A549 (cell line): ENCODE measurements around the gene DACT2. TPM values are rescaled to one million over a fixed set of nuclear protein-coding genes. Genes with fewer than 3 reads are reported as not detected.

ENCODE experiments used
- ATAC-seq, 2 experiments: fragments of 200-7000 bp in 1 of 2; fragments of >200 bp in 1 of 2; cut with Nextera tagmentation in 1 of 2; cut with Tn5 transposase in 1 of 2; 3 replicates each; pipeline versions ENCODE4 v1.8.0 to v1.9.1; 2018 to 2020; ENCODE audit warnings: mild to moderate bottlenecking in 1 of 2, moderate library complexity in 1 of 2
- CTCF ChIA-PET: fragments of 300-600 bp; sonication (Branson Sonifier 250); formaldehyde crosslinking; extraction: SDS; loops from one replicate; lab custom pipeline; 2021; ENCODE audit warnings: antibody characterized with exemption, inconsistent platforms; lab: Yijun Ruan, JAX
- POLR2A ChIA-PET: fragments of 350-600 bp; formaldehyde crosslinking; extraction: SDS; loops from one replicate; lab custom pipeline; 2021; ENCODE audit warnings: antibody characterized with exemption, inconsistent platforms; lab: Yijun Ruan, JAX
- DNase-seq, 2 experiments: peaks; one replicate each; pipeline versions ENCODE4 v3.0.0 to v3.0.0-alpha.2; 2011 to 2016; ENCODE audit warnings: low read depth in 1 of 2, low spot score in 1 of 2
- FAIRE-seq: peaks from 2 replicates; lab custom pipeline; 2011; peaks lifted over from hg19 to GRCh38; lab: Jason Lieb, UNC
- H3K27ac ChIP-seq, 2 experiments: fragments of >200 bp; sonication (Bioruptor Twin); formaldehyde crosslinking; 3 replicates each; pipeline ENCODE4 v1.5.1; 2016 to 2017
- H3K4me1 ChIP-seq: fragments of >200 bp; sonication (Bioruptor Twin); formaldehyde crosslinking; 3 replicates; pipeline ENCODE4 v1.6.1; 2016
- H3K4me2 ChIP-seq: fragments of >200 bp; sonication (Bioruptor Twin); formaldehyde crosslinking; 3 replicates; pipeline ENCODE4 v1.6.1; 2016
- H3K4me3 ChIP-seq: fragments of >200 bp; sonication (Bioruptor Twin); formaldehyde crosslinking; 3 replicates; pipeline ENCODE4 v1.5.1; 2016
- H3K9me3 ChIP-seq: fragments of >200 bp; sonication (Bioruptor Twin); formaldehyde crosslinking; 3 replicates; pipeline ENCODE4 v1.6.1; 2016
- CBX2 ChIP-seq: fragments of 200-600 bp; sonication (generic); IDR thresholded peaks from 2 replicates; pipeline ENCODE4 v1.6.1; 2016; ENCODE audit warnings: low read depth, mild to moderate bottlenecking, borderline replicate concordance
- CEBPB ChIP-seq, 2 experiments: fragments of >200 bp in 1 of 2; sonication (Bioruptor Twin) in 1 of 2; formaldehyde crosslinking in 1 of 2; IDR thresholded peaks; 2 replicates each; pipeline ENCODE4 v1.6.1; 2012 to 2016
- CHD4 ChIP-seq: fragments of 200-600 bp; sonication (generic); IDR thresholded peaks from 2 replicates; pipeline ENCODE4 v1.6.1; 2016; ENCODE audit warnings: antibody characterized with exemption, mild to moderate bottlenecking, borderline replicate concordance
- FOSB ChIP-seq: fragments of 250-450 bp; sonication (Bioruptor Pico); IDR thresholded peaks from 2 replicates; pipeline ENCODE4 v1.5.0; 2020; ENCODE audit warnings: mild to moderate bottlenecking, moderate library complexity
- FOXS1 ChIP-seq: fragments of 250-450 bp; sonication (Bioruptor Pico); IDR thresholded peaks from 2 replicates; pipeline ENCODE4 v1.5.0; 2020; ENCODE audit warnings: mild to moderate bottlenecking, moderate library complexity
- GATA3 ChIP-seq: IDR thresholded peaks from 2 replicates; pipeline ENCODE4 v1.6.1; 2012; ENCODE audit warnings: borderline replicate concordance
- HMGXB4 ChIP-seq: fragments of 250-450 bp; sonication (Bioruptor Pico); IDR thresholded peaks from 2 replicates; pipeline ENCODE4 v1.5.0; 2021; ENCODE audit warnings: mild to moderate bottlenecking, moderate library complexity, borderline replicate concordance
- HOXB5 ChIP-seq: fragments of 250-450 bp; sonication (Bioruptor Pico); IDR thresholded peaks from 2 replicates; pipeline ENCODE4 v1.5.0; 2020; ENCODE audit warnings: mild to moderate bottlenecking, moderate library complexity
- KDM1A ChIP-seq: fragments of 200-600 bp; sonication (generic); IDR thresholded peaks from 2 replicates; pipeline ENCODE4 v1.6.1; 2016; ENCODE audit warnings: low read depth, mild to moderate bottlenecking
- NR3C1 ChIP-seq: fragments of >200 bp; sonication (Bioruptor Twin); formaldehyde crosslinking; IDR thresholded peaks from 3 replicates; pipeline ENCODE4 v1.6.1; 2017
- PBX3 ChIP-seq: IDR thresholded peaks from 2 replicates; pipeline ENCODE4 v1.6.1; 2012
- PHF8 ChIP-seq: fragments of 200-600 bp; sonication (generic); IDR thresholded peaks from 2 replicates; pipeline ENCODE4 v1.6.1; 2016; ENCODE audit warnings: low read depth, mild to moderate bottlenecking, antibody characterized with exemption, moderate library complexity, borderline replicate concordance
- RFX5 ChIP-seq: fragments of 450-650 bp; IDR thresholded peaks from 2 replicates; pipeline ENCODE4 v1.7.1; 2014; ENCODE audit warnings: antibody characterized with exemption, mild to moderate bottlenecking, moderate library complexity
- RNF2 ChIP-seq: fragments of 200-600 bp; sonication (generic); IDR thresholded peaks from 2 replicates; pipeline ENCODE4 v1.6.1; 2016; ENCODE audit warnings: low read depth, mild to moderate bottlenecking, antibody characterized with exemption, moderate library complexity, borderline replicate concordance
- TFCP2L1 ChIP-seq: fragments of 250-450 bp; sonication (Bioruptor Pico); IDR thresholded peaks from 2 replicates; pipeline ENCODE4 v1.5.0; 2021; ENCODE audit warnings: mild to moderate bottlenecking
- TP53 ChIP-seq: fragments of 250-450 bp; sonication (Bioruptor Pico); IDR thresholded peaks from 2 replicates; pipeline ENCODE4 v1.5.0; 2021; ENCODE audit warnings: mild to moderate bottlenecking, moderate library complexity
- WGBS: methylation state at CpG from one replicate; pipeline ENCODE4 v1.1.6; 2017; ENCODE audit errors: missing lambda C conversion rate; 5-methylcytosine and 5-hydroxymethylcytosine counted together
- polyA plus RNA-seq, 4 experiments: library from polyadenylated mRNA; depleted of rRNA in 3 of 4; stranded (reverse); fragments of >200 nt; fragmentation: RNase III in 1 of 4; extraction: RNeasy Plus Mini Kit Qiagen cat#74134 plus additional on column Dnase treatment in 1 of 4; gene quantifications; 2 replicates in 3 of 4; 3 replicates in 1 of 4; pipeline ENCODE4 v1.2.3, GENCODE V29; 2011 to 2017
- TF ChIP-seq, protein P1 (sequence below): IDR thresholded peaks from 2 replicates; pipeline ENCODE4 v1.6.1; 2012; ENCODE audit warnings: low read depth, borderline replicate concordance
- TF ChIP-seq, protein P2 (sequence below): fragments of 150-350 bp; IDR thresholded peaks from 2 replicates; pipeline ENCODE4 v1.6.1; 2014; ENCODE audit warnings: low read depth, mild to moderate bottlenecking, low read length
- TF ChIP-seq, protein P3 (sequence below): fragments of 250-450 bp; sonication (Bioruptor Pico); IDR thresholded peaks from 2 replicates; pipeline ENCODE4 v1.5.0; 2020; ENCODE audit warnings: low read depth, mild to moderate bottlenecking, moderate library complexity
- TF ChIP-seq, protein P4 (sequence below): fragments of 450-650 bp; IDR thresholded peaks from 2 replicates; pipeline ENCODE4 v1.6.1; 2014; ENCODE audit warnings: antibody characterized with exemption

DACT2 gene
- polyA plus RNA-seq, 2 of the 4 experiments (the other 2 are of a cell fraction): 0.63 to 1.5 TPM

GRCh38 chr6:168263351-168263905, 56.1 kb downstream of the DACT2 start (continued):
- no peak for TF ChIP-seq GATA3
- TF ChIP-seq PHF8: no peak
- TF ChIP-seq, all 56 proteins: peak for 0

GRCh38 chr6:168261234-168261633, 58.3 kb downstream of the DACT2 start:
- WGBS: 81% methylated on average over 5 of the region's 12 CpGs
- peak overlapping the region; percentile 77 for H3K4me2 ChIP-seq
- peak in 1 of 2 experiments; percentile 39; a peak in 3 of 6 replicates for ATAC-seq
- H3K4me3 ChIP-seq: no peak overlapping the region
- H3K27ac ChIP-seq: peak overlapping the region; percentile 89 to 90
- no peak for DNase-seq
- peaks cover 40% of the 10 kb centered on the region for H3K4me1 ChIP-seq
- ChIA-PET CTCF (no interaction called here), POLR2A (no interaction called here)
- no peaks in the 10 kb centered on the region for H3K9me3 ChIP-seq
- TF ChIP-seq CEBPB (IDR thresholded peaks at IDR 0.05) (no peak), CHD4 (no peak), RNF2 (no peak), FOSB (CRISPR knock-in tag) (no peak), TFCP2L1 (no peak), CBX2 (no peak), KDM1A (no peak), HOXB5 (CRISPR knock-in tag) (no peak), NR3C1 (no peak), TP53 (CRISPR knock-in tag) (no peak), HMGXB4 (CRISPR knock-in tag) (no peak)
- TF ChIP-seq, protein P1, sequence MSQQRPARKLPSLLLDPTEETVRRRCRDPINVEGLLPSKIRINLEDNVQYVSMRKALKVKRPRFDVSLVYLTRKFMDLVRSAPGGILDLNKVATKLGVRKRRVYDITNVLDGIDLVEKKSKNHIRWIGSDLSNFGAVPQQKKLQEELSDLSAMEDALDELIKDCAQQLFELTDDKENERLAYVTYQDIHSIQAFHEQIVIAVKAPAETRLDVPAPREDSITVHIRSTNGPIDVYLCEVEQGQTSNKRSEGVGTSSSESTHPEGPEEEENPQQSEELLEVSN: no peak
- no peak for FAIRE-seq

DNA sequence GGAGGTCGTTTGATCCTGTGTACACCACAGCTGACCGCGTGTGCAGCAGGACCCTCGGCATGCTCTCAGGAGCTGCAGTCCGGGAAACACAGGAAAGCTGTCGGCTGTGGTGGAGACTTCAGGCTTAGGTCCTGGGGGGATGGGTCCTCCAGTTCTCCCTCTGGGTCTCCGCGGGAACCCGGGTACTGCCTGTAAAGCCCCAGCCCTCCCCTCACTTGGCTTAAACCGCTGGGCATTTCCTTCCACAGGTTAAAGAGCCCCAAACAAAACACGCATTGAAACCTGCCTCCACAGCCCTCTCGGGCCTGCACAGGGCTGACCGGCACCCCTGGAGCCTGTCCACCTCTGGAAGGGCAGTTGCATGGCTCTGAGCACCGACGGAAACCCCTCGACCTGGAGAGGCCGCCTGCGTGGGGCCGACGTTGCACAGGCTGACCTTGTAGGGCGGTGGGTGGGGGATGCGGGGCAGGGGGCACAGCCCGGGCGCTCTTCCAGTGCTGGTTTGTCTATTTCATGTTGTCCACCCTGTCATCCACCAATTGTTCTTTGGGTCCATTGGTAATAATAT, 59.1 kb downstream of the DACT2 start:
- ATAC-seq: no peak
- no peak for DNase-seq
- WGBS: 90% methylated on average over 16 of the region's 24 CpGs
- Histone ChIP-seq H3K4me1 (peaks cover 40% of the 10 kb centered on the region), H3K9me3 (no peaks in the 10 kb centered on the region), H3K4me2 (peak overlapping the region; percentile 77), H3K4me3 (no peak overlapping the region), H3K27ac (peak overlapping the region; percentile 89 to 90)
- FAIRE-seq: no peak
- TF ChIP-seq, protein P2, sequence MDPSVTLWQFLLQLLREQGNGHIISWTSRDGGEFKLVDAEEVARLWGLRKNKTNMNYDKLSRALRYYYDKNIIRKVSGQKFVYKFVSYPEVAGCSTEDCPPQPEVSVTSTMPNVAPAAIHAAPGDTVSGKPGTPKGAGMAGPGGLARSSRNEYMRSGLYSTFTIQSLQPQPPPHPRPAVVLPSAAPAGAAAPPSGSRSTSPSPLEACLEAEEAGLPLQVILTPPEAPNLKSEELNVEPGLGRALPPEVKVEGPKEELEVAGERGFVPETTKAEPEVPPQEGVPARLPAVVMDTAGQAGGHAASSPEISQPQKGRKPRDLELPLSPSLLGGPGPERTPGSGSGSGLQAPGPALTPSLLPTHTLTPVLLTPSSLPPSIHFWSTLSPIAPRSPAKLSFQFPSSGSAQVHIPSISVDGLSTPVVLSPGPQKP: no peak
- TF ChIP-seq, protein P3, sequence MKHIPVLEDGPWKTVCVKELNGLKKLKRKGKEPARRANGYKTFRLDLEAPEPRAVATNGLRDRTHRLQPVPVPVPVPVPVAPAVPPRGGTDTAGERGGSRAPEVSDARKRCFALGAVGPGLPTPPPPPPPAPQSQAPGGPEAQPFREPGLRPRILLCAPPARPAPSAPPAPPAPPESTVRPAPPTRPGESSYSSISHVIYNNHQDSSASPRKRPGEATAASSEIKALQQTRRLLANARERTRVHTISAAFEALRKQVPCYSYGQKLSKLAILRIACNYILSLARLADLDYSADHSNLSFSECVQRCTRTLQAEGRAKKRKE (CRISPR knock-in tag): no peak
- TF ChIP-seq FOXS1 (CRISPR knock-in tag): no peak
- no peak for TF ChIP-seq PBX3
- TF ChIP-seq, protein P4, sequence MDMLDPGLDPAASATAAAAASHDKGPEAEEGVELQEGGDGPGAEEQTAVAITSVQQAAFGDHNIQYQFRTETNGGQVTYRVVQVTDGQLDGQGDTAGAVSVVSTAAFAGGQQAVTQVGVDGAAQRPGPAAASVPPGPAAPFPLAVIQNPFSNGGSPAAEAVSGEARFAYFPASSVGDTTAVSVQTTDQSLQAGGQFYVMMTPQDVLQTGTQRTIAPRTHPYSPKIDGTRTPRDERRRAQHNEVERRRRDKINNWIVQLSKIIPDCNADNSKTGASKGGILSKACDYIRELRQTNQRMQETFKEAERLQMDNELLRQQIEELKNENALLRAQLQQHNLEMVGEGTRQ: no peak
- TF ChIP-seq RFX5: no peak
- POLR2A ChIA-PET: no interaction called here
- CTCF ChIA-PET: interaction anchor here (0.6 kb wide), 1 partner anchor 1518 kb away, joined by 3 read pairs; no protein-coding TSS in a partner anchor
